Aorta (tissue), 5 donors: Measurements from ENCODE around the gene ELFN2. TPM values are rescaled to one million over a fixed set of nuclear protein-coding genes. Genes with fewer than 3 reads are reported as not detected.

Experiments used
- ATAC-seq: fragments of 200-7000 bp; cut with Tn5 transposase; one replicate; pipeline ENCODE4 v1.9.1; 2022; ENCODE audit warnings: moderate library complexity; ENCODE audit not compliant: low FRiP score
- DNase-seq, 2 donors: peaks; one replicate each; pipeline ENCODE4 v3.0.0-alpha.2; 2020
- H3K27ac ChIP-seq, 2 donors: one replicate each; pipeline ENCODE4 v1.5.1; 2013; ENCODE audit warnings: low read length in 2 of 2, mild to moderate bottlenecking in 2 of 2, moderate library complexity in 2 of 2, control low read depth in 1 of 2, inconsistent platforms in 1 of 2, low read depth in 1 of 2
- H3K27me3 ChIP-seq, 2 donors: one replicate each; pipeline ENCODE4 v1.6.1; 2013; ENCODE audit warnings: control low read depth in 1 of 2, low read length in 1 of 2, mild to moderate bottlenecking in 1 of 2, moderate library complexity in 1 of 2; ENCODE audit not compliant: insufficient read depth in 2 of 2, control insufficient read depth in 1 of 2
- H3K36me3 ChIP-seq, 2 donors: one replicate each; pipeline ENCODE4 v1.6.1; 2013; ENCODE audit warnings: control low read depth in 1 of 2, low read length in 1 of 2, mild to moderate bottlenecking in 1 of 2; ENCODE audit not compliant: insufficient read depth in 2 of 2, control insufficient read depth in 1 of 2
- H3K4me1 ChIP-seq, 2 donors: one replicate each; pipeline ENCODE4 v1.6.1; 2013; ENCODE audit warnings: low read length in 2 of 2, control low read depth in 1 of 2, mild to moderate bottlenecking in 1 of 2, moderate library complexity in 1 of 2; ENCODE audit not compliant: insufficient read depth in 2 of 2, control insufficient read depth in 1 of 2
- H3K4me3 ChIP-seq, 2 donors: one replicate each; pipeline ENCODE4 v1.5.1; 2013; ENCODE audit warnings: low read length in 2 of 2, control low read depth in 1 of 2, mild to moderate bottlenecking in 1 of 2
- H3K9me3 ChIP-seq: one replicate; pipeline ENCODE4 v1.6.1; 2013; ENCODE audit warnings: mild to moderate bottlenecking, low read length; ENCODE audit not compliant: control insufficient read depth
- WGBS, 2 donors: extraction: QIAGEN DNeasy Blood & Tissue Kit; methylation state at CpG; one replicate each; pipeline ENCODE4 v1.1.7; 2013; 5-methylcytosine and 5-hydroxymethylcytosine counted together
- intact Hi-C, 2 donors: fragments of 100-400 bp; cut with DNase I; formaldehyde crosslinking; loops; one replicate each; pipeline versions ENCODE4 v1.14.2 to v1.15.0; 2022
- long read RNA-seq, 2 donors: library from polyadenylated mRNA; unstranded; transcript quantifications; one replicate each; pipeline ENCODE4 v2.0.0, GENCODE V29; 2020 to 2021
- polyA plus RNA-seq, 2 donors: library from polyadenylated mRNA; stranded (reverse); fragments of 200-250 nt; gene quantifications; one replicate each; pipeline ENCODE4 v1.2.3, GENCODE V29; 2013
- total RNA-seq, 2 donors: library from RNA; stranded (reverse); fragmentation: NEBNext Ultra II Directional; extraction: Animal tissue kit (Norgen Biotek cat#: 25700); gene quantifications; one replicate each; pipeline ENCODE4 v1.2.1, GENCODE V29; 2021
- donor health status: healthy with polysubstance abuse.
- donor health status: Bipolar disorder and iron deficiency.
- donor health status: DM: no; HTN: no; CAD: no.
- donor health status: DM: no; HTN: no; CAD: no.
- donor health status: DM: yes; HTN: yes; CAD: no.

ELFN2 gene
- total RNA-seq (under 1 TPM; 0.06 to 0.24 TPM), polyA plus RNA-seq (not detected)
- long read RNA-seq, donor 1 = 0 reads
- long read RNA-seq, donor 2 = 0 reads

- 0 to 1% methylated on average over 28 to 72 of the region's 72 CpGs for WGBS, 2 donors
- DNase-seq (no peak), ATAC-seq (no peak)
- Histone ChIP-seq H3K4me1 (no peaks in the 10 kb centered on the region), H3K4me3 (peak within 1 kb of the TSS; percentile 8 to 20), H3K27me3 (peaks cover 0 to 4% of the 10 kb centered on the region in 2 donors), H3K9me3 (no peaks in the 10 kb centered on the region), H3K27ac (no peak within 1 kb of the TSS), H3K36me3 (no peaks in the 10 kb centered on the region)
- intact Hi-C loops = no loop called here
Measured at GRCh38 chr22:37427135-37427710, at the start of gene ELFN2. TSS of gene ELFN2 (minus strand) at chr22:37427479. CDS start at chr22:37375534, 51,945 bp downstream.

DNA sequence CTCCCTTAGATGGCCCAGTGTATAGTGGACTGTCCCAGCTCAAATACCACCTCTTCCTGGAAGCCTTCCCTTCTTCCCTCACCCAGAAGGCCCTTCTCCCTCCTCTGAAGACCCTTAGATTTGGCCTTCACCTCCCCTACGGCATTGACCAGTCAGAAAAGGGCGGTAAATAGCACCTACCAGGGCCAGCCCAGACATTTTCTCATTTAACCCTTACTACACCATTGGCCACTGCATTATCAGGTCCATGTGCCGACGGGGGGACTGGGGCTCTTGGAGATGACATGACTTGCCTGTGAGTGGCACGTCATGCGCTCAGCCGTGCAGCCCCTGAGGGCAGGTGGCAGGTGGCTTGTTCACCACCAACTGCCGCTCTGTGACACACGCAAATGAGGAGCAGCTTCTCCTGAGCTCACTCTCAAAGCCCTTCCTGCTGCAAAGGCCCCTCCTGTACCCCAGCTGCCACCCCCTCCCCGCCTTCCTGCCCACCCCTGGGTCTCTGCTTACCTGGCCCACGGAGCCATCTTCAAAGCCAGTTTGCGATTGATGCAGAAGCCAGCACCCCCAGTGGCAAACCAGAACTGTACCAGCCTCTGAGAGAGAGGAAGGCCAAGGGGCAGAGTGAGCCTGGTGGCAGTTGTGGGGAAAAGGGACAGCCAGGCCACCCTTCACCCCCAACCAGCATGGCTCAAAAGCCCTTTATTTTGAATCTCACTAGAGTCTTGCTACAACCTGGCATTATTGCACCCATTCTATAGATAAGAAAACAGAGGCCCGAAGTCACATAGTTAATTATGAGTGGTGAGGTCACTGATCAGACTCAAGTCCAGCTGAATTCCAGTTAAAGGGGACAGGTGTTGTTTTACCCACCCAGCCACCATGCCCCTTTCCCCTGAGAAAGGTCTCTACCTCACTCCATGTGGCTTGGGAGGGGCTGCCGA, 49.4 kb upstream of the ELFN2 start:
- 68 to 69% methylated on average over 14 of the region's 14 CpGs for WGBS, 2 donors
- H3K27me3 ChIP-seq = no peaks in the 10 kb centered on the region

GRCh38 chr22:37474447-37475090, 47.3 kb upstream of the ELFN2 start:
- DNase-seq = no peak
- H3K9me3 ChIP-seq = no peaks in the 10 kb centered on the region
- H3K36me3 ChIP-seq = no peaks in the 10 kb centered on the region
- 70 to 75% methylated on average over 11 of the region's 11 CpGs for WGBS, 2 donors
- H3K27me3 ChIP-seq = no peaks in the 10 kb centered on the region
- no peak overlapping the region for H3K27ac ChIP-seq
- intact Hi-C loops = no loop called here
- H3K4me3 ChIP-seq = no peak overlapping the region
- no peak for ATAC-seq
- H3K4me1 ChIP-seq = no peaks in the 10 kb centered on the region

More for the DNA sequence above, 49.4 kb upstream of the ELFN2 start:
- H3K9me3 ChIP-seq = no peaks in the 10 kb centered on the region
- no peaks in the 10 kb centered on the region for H3K36me3 ChIP-seq
- no peak overlapping the region for H3K27ac ChIP-seq
- DNase-seq = no peak
- no peak overlapping the region for H3K4me3 ChIP-seq
- no peaks in the 10 kb centered on the region for H3K4me1 ChIP-seq
- intact Hi-C loops = no loop called here
- no peak for ATAC-seq

DNA sequence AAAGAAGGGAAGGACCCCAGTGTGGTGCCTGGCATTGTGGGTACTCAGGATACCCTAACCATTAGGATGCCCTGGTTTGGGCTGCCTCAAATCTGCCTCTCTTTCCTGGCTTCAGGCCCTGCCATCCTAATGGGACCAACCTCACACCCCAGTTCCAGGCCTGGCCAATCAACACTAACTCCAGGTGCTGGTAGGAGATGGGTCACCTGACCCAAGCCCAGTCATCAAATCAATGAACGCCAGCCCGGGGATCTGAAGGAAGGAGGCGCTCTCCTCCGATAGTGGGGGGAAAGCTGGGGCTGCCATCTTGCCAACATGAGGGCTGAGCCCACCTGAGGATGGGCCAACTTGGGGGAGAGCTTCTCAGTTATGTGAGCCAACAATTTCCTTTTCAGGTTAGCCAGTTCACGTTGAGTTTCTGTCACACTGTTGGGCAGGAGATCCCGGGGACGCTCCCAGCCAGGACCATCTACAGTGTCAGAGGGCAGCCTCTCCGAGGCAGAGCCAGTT, 46.2 kb upstream of the ELFN2 start:
- no peak overlapping the region for H3K4me3 ChIP-seq
- intact Hi-C loops = no loop called here
- no peaks in the 10 kb centered on the region for H3K9me3 ChIP-seq
- DNase-seq (no peak), ATAC-seq (no peak)
- H3K27ac ChIP-seq = no peak overlapping the region
- no peaks in the 10 kb centered on the region for H3K4me1 ChIP-seq
- H3K27me3 ChIP-seq = no peaks in the 10 kb centered on the region
- 76% methylated on average over 8 of the region's 8 CpGs for WGBS, 2 donors
- H3K36me3 ChIP-seq = no peaks in the 10 kb centered on the region

DNA sequence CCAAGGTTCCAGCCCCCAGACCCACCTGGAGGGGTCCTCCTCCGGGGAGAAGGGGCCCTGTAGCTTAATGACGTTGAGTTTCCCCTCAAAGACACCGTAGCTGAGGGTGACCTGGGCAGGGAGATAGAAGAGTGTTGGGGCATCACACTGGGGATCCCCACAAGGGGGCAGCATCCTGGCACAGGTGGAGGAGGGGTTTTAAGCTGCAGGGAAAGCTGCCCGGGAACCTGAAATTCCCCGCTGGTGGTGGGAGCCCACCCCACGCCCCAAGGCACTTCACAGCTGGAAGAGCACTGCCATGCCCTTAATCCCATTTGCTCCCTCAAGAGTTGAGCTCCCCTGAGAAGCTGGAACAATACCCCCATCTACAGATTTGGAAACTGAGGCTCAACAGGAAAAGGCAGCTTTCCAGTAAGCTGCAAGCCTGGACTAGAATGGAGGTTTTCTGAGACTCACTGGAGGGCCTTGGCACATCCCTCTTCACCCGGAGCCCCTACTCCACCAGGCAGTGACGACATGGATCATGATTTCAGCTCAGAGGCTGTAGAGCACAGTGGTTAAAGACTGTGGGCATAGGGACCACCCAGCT, 45.2 kb upstream of the ELFN2 start:
- Histone ChIP-seq H3K9me3 (no peaks in the 10 kb centered on the region), H3K27ac (no peak overlapping the region), H3K4me3 (no peak overlapping the region), H3K36me3 (no peaks in the 10 kb centered on the region), H3K27me3 (no peaks in the 10 kb centered on the region), H3K4me1 (no peaks in the 10 kb centered on the region)
- no peak for DNase-seq
- WGBS, 2 donors = 18 to 19% methylated on average over 8 of the region's 8 CpGs
- ATAC-seq = no peak
- intact Hi-C loops = no loop called here

GRCh38 chr22:37471727-37472417, 44.6 kb upstream of the ELFN2 start:
- WGBS, 2 donors = 79 to 81% methylated on average over 9 of the region's 9 CpGs
- H3K36me3 ChIP-seq = no peaks in the 10 kb centered on the region
- ATAC-seq (no peak), DNase-seq (no peak)
- H3K27ac ChIP-seq = no peak overlapping the region
- no peaks in the 10 kb centered on the region for H3K9me3 ChIP-seq
- H3K4me3 ChIP-seq = no peak overlapping the region
- no peaks in the 10 kb centered on the region for H3K27me3 ChIP-seq
- no peaks in the 10 kb centered on the region for H3K4me1 ChIP-seq
- intact Hi-C loops = no loop called here

- Histone ChIP-seq H3K27ac (no peak overlapping the region), H3K27me3 (no peaks in the 10 kb centered on the region), H3K4me3 (no peak overlapping the region), H3K36me3 (no peaks in the 10 kb centered on the region), H3K9me3 (peaks cover 2% of the 10 kb centered on the region), H3K4me1 (no peaks in the 10 kb centered on the region)
- DNase-seq (no peak), ATAC-seq (no peak)
- WGBS, 2 donors = 58 to 61% methylated on average over 5 of the region's 5 CpGs
- intact Hi-C loops = no loop called here
Measured at GRCh38 chr22:37470087-37470445, 42.8 kb upstream of the ELFN2 start.
